NCI-H2107 (cell line): ENCODE data around the gene EXD2.

ENCODE experiments used
- DNase-seq: peaks from one replicate; lab custom pipeline; 2025; lab: John Stamatoyannopoulos, UW

Gene EXD2

GRCh38 chr14:69247676-69248440 lies 56.6 kb downstream of the EXD2 start:
- DNase-seq = no peak

- DNase-seq = no peak
These were observed 58.3 kb downstream of the EXD2 start for GRCh38 chr14:69249603-69250002.

- DNase-seq = no peak
These were observed 61.6 kb downstream of the EXD2 start for GRCh38 chr14:69252851-69253250.

GRCh38 chr14:69259168-69259526 lies 67.8 kb downstream of the EXD2 start:
- no peak for DNase-seq

GRCh38 chr14:69259527-69260189 lies 68.4 kb downstream of the EXD2 start, which contains the start of gene GALNT16:
TSS of gene GALNT16 (plus strand) at chr14:69260158. CDS start at chr14:69260291, 133 bp downstream.
- DNase-seq = no peak

GRCh38 chr14:69260190-69260860 lies 69.0 kb downstream of the EXD2 start:
- no peak for DNase-seq

- DNase-seq = no peak
These were observed 69.7 kb downstream of the EXD2 start for GRCh38 chr14:69260861-69261564.

- no peak for DNase-seq
These were observed 70.5 kb downstream of the EXD2 start for GRCh38 chr14:69261761-69262331.

GRCh38 chr14:69262516-69262915 lies 71.2 kb downstream of the EXD2 start:
- no peak for DNase-seq

- peak; percentile 81 for DNase-seq
These were observed 72.1 kb downstream of the EXD2 start for GRCh38 chr14:69263364-69263763.

- no peak for DNase-seq
These were observed 72.5 kb downstream of the EXD2 start for GRCh38 chr14:69263771-69264170.

- DNase-seq = no peak
These were observed 75.5 kb downstream of the EXD2 start for GRCh38 chr14:69266572-69267345.

GRCh38 chr14:69267492-69267891 lies 76.2 kb downstream of the EXD2 start:
- no peak for DNase-seq

GRCh38 chr14:69268223-69268622 lies 76.9 kb downstream of the EXD2 start:
- DNase-seq = no peak

GRCh38 chr14:69268763-69269162 lies 77.5 kb downstream of the EXD2 start:
- DNase-seq = no peak

- DNase-seq = no peak
These were observed 78.1 kb downstream of the EXD2 start for GRCh38 chr14:69269381-69269780.

GRCh38 chr14:69270097-69270496 lies 78.8 kb downstream of the EXD2 start:
- no peak for DNase-seq

GRCh38 chr14:69270795-69271708 lies 79.8 kb downstream of the EXD2 start:
- DNase-seq = no peak

- DNase-seq = no peak
These were observed 83.0 kb downstream of the EXD2 start for GRCh38 chr14:69274321-69274720.

GRCh38 chr14:69275331-69275730 lies 84.0 kb downstream of the EXD2 start:
- DNase-seq = no peak
